SJSA1 (cell line): ENCODE measurements around the gene GSC2. TPM values are rescaled to one million over a fixed set of nuclear protein-coding genes. Genes with fewer than 3 reads are reported as not detected.
A peak's percentile ranks its signal among the peaks of the same experiment; 100 is the strongest.

ENCODE experiments used
- DNase-seq, 2 experiments: peaks; one replicate each; pipeline ENCODE4 v3.0.0-alpha.2; 2015 to 2020; ENCODE audit warnings: low spot score in 2 of 2, low read depth in 1 of 2
- H3K27ac ChIP-seq: fragments of 250-450 bp; sonication (Bioruptor Pico); 2 replicates; pipeline ENCODE4 v1.5.1; 2020; ENCODE audit warnings: mild to moderate bottlenecking, moderate library complexity
- H3K27me3 ChIP-seq: fragments of 250-450 bp; sonication (Bioruptor Pico); replicated peaks from 2 replicates; pipeline ENCODE4 v1.5.1; 2020; ENCODE audit warnings: mild to moderate bottlenecking, moderate library complexity
- H3K36me3 ChIP-seq: fragments of 250-450 bp; sonication (Bioruptor Pico); 2 replicates; pipeline ENCODE4 v1.5.1; 2020; ENCODE audit warnings: mild to moderate bottlenecking
- H3K4me1 ChIP-seq: fragments of 250-450 bp; sonication (Bioruptor Pico); replicated peaks from 2 replicates; pipeline ENCODE4 v1.6.1; 2021; ENCODE audit warnings: mild to moderate bottlenecking
- H3K4me3 ChIP-seq: fragments of 250-450 bp; sonication (Bioruptor Pico); 2 replicates; pipeline ENCODE4 v1.5.1; 2020; ENCODE audit warnings: mild to moderate bottlenecking
- H3K9me3 ChIP-seq: fragments of 250-450 bp; sonication (Bioruptor Pico); replicated peaks from 2 replicates; pipeline ENCODE4 v1.5.1; 2020; ENCODE audit warnings: mild to moderate bottlenecking
- total RNA-seq: library from RNA; depleted of rRNA; stranded (reverse); fragments of >200 nt; shearing (Covaris generic); gene quantifications from 2 replicates; pipeline ENCODE4 v1.2.3, GENCODE V29; 2014

Gene GSC2
- total RNA-seq, 1 experiment from 2014 or later: not detected

GRCh38 chr22:19128946-19129727, 21.0 kb downstream of the GSC2 start:
- Histone ChIP-seq H3K4me1 (no peaks in the 10 kb centered on the region), H3K9me3 (no peaks in the 10 kb centered on the region), H3K27me3 (no peaks in the 10 kb centered on the region), H3K27ac (no peak overlapping the region), H3K36me3 (peaks cover 27% of the 10 kb centered on the region), H3K4me3 (no peak overlapping the region)
- no peak for DNase-seq

- H3K36me3 ChIP-seq: peaks cover 16% of the 10 kb centered on the region
- peaks cover under 1% of the 10 kb centered on the region; the same call in 1 of the 2 replicates for H3K4me1 ChIP-seq
- no peaks in the 10 kb centered on the region for H3K9me3 ChIP-seq
- no peak overlapping the region for H3K27ac ChIP-seq
- H3K27me3 ChIP-seq: no peaks in the 10 kb centered on the region
- no peak for DNase-seq
- H3K4me3 ChIP-seq: no peak overlapping the region
Observed at GRCh38 chr22:19128009-19128401, 22.1 kb downstream of the GSC2 start.

GRCh38 chr22:19127329-19128008, 22.6 kb downstream of the GSC2 start:
- H3K27ac ChIP-seq: no peak overlapping the region
- no peaks in the 10 kb centered on the region for H3K9me3 ChIP-seq
- H3K36me3 ChIP-seq: peaks cover 10% of the 10 kb centered on the region
- H3K4me1 ChIP-seq: peaks cover 5% of the 10 kb centered on the region
- no peak overlapping the region for H3K4me3 ChIP-seq
- no peaks in the 10 kb centered on the region for H3K27me3 ChIP-seq
- DNase-seq: no peak

GRCh38 chr22:19126309-19127273, 23.5 kb downstream of the GSC2 start:
- no peak for DNase-seq
- Histone ChIP-seq H3K36me3 (peaks cover 4% of the 10 kb centered on the region), H3K4me3 (no peak overlapping the region), H3K4me1 (peaks cover 5% of the 10 kb centered on the region), H3K9me3 (no peaks in the 10 kb centered on the region), H3K27me3 (no peaks in the 10 kb centered on the region), H3K27ac (no peak overlapping the region)

GRCh38 chr22:19125474-19126308, 24.4 kb downstream of the GSC2 start:
- H3K9me3 ChIP-seq: no peaks in the 10 kb centered on the region
- no peak for DNase-seq
- H3K27me3 ChIP-seq: no peaks in the 10 kb centered on the region
- peaks cover 12% of the 10 kb centered on the region for H3K4me1 ChIP-seq
- no peak overlapping the region for H3K27ac ChIP-seq
- no peak overlapping the region for H3K4me3 ChIP-seq
- peaks cover 5% of the 10 kb centered on the region for H3K36me3 ChIP-seq

- Histone ChIP-seq H3K4me3 (no peak overlapping the region), H3K4me1 (peaks cover 17% of the 10 kb centered on the region), H3K27ac (no peak overlapping the region), H3K27me3 (no peaks in the 10 kb centered on the region), H3K9me3 (no peaks in the 10 kb centered on the region), H3K36me3 (peaks cover 12% of the 10 kb centered on the region)
- DNase-seq: no peak
Observed at GRCh38 chr22:19125011-19125410, 25.1 kb downstream of the GSC2 start.

GRCh38 chr22:19124377-19124776, 25.7 kb downstream of the GSC2 start:
- H3K27ac ChIP-seq: no peak overlapping the region
- no peak overlapping the region for H3K4me3 ChIP-seq
- H3K4me1 ChIP-seq: peaks cover 17% of the 10 kb centered on the region
- peaks cover 17% of the 10 kb centered on the region for H3K36me3 ChIP-seq
- H3K27me3 ChIP-seq: no peaks in the 10 kb centered on the region
- no peak for DNase-seq
- H3K9me3 ChIP-seq: no peaks in the 10 kb centered on the region

GRCh38 chr22:19123936-19124335, 26.2 kb downstream of the GSC2 start:
- DNase-seq: no peak
- H3K27me3 ChIP-seq: no peaks in the 10 kb centered on the region

GRCh38 chr22:19122752-19123492, 27.2 kb downstream of the GSC2 start:
- H3K36me3 ChIP-seq: peaks cover 26% of the 10 kb centered on the region
- peaks cover 17% of the 10 kb centered on the region for H3K4me1 ChIP-seq
- peak overlapping the region; percentile 97 for H3K4me3 ChIP-seq
- DNase-seq: peak in 1 of 2 experiments; percentile 19
- H3K27ac ChIP-seq: no peak overlapping the region
- no peaks in the 10 kb centered on the region for H3K27me3 ChIP-seq
- H3K9me3 ChIP-seq: no peaks in the 10 kb centered on the region

More at GRCh38 chr22:19123936-19124335, 26.2 kb downstream of the GSC2 start:
- H3K36me3 ChIP-seq: peaks cover 21% of the 10 kb centered on the region
- H3K4me3 ChIP-seq: no peak overlapping the region
- no peaks in the 10 kb centered on the region for H3K9me3 ChIP-seq
- no peak overlapping the region for H3K27ac ChIP-seq
- peaks cover 17% of the 10 kb centered on the region for H3K4me1 ChIP-seq

GRCh38 chr22:19122143-19122751, 27.8 kb downstream of the GSC2 start, which contains the start of gene DGCR2:
Gene DGCR2 (minus strand): TSS chr22:19122412. CDS start chr22:19122206, 206 bp downstream.
- Histone ChIP-seq H3K9me3 (no peaks in the 10 kb centered on the region), H3K36me3 (peaks cover 30% of the 10 kb centered on the region), H3K4me3 (peak within 1 kb of the TSS; percentile 97), H3K27me3 (no peaks in the 10 kb centered on the region), H3K4me1 (peaks cover 17% of the 10 kb centered on the region), H3K27ac (peak within 1 kb of the TSS; percentile 60)
- peak; percentile 94 to 98 for DNase-seq

GRCh38 chr22:19121631-19122142, 28.4 kb downstream of the GSC2 start:
- Histone ChIP-seq H3K4me3 (peak overlapping the region; percentile 97), H3K36me3 (peaks cover 36% of the 10 kb centered on the region), H3K27ac (peak overlapping the region; percentile 60), H3K4me1 (peaks cover 17% of the 10 kb centered on the region), H3K27me3 (no peaks in the 10 kb centered on the region), H3K9me3 (no peaks in the 10 kb centered on the region)
- peak in 1 of 2 experiments; percentile 56 for DNase-seq
